GM19239 (cell line): Measurements from ENCODE around the gene TMCC3.

ENCODE experiments used
- DNase-seq: peaks from one replicate; pipeline ENCODE4 v3.0.0; 2011; ENCODE audit warnings: low spot score; ENCODE audit not compliant: insufficient read length
- FAIRE-seq: peaks from 2 replicates; lab custom pipeline; 2011; peaks lifted over from hg19 to GRCh38; lab: Jason Lieb, UNC

Gene TMCC3

DNA sequence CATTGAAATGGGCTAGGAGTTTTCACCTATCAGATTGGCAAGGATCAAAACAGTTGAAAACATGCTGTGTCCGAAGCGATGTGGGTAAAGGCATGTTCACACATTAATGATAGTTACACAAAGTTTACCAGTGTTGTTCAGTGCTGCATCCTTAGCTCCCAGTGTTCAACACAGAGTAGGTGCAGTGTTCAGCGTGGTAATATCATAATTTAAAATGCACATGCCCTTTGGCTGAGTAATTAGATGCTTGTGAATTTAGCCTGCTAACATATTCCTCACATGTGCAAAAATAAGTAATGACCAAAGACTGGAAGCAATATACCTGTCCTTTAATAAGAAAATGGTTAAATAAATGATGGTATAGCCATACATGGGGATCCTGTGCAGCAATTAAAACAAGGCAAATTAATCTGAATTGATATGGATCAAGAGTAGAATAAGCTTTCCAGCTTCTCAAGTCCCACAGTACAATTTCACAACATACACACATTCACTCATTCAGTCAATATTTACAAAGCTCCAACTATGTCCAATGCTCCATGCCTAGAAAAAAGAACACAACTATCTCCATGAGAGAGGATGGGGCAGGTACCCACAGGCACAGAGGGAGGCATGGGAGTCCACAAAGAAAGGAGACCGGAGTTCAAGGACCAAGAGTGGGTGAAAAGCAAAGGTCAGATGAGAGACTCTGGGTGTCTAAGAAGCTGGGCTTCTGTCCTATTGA lies 12.8 kb downstream of the TMCC3 start:
- no peak for DNase-seq
- no peak for FAIRE-seq

DNA sequence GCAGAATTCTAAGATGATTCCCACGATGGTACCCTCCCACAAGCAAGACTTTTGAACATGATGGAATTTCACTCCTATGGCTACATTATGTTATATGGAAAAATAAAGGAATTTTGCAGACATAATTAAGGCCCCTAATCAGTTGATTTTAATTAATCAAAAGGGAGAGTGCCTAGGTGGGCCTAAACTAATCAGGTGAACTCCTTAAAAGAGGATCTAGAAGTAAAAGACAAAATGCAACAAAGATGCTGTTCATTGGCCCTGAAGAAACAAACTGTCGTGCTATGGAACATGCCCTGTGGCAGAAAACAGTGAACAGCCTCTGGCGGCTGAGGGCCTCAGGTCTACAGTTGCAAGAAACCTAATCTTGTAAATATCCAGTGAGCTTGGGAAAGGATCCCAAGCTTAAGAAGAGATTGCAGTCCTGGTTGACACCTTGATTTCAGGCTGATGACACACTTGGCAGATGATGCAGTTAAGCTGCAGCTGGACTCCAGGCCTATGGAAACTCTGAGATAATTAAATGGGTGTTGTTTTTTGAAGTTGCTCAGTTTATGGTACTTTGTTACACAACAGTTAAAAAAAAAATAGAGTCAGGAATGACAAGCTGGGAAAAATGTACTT lies 13.8 kb downstream of the TMCC3 start:
- no peak for FAIRE-seq
- DNase-seq, result no peak

DNA sequence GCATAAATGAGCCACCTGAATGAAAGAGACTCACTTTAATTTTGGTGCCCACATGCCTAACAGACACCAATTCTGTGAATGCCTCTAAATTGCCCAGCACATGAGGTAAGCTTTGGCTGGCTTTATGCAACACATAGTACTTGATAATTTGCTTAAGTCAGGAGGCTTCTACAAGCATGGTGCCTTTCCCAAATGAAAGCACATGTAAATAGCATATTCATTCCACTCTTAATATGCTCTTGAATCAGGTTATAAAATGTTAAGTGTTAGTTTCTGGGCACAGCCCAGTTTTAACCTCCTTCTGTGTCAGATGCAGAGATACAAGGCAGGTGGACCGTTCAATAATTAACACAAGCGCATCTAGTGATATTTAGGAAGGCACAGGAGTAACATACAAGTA lies 15.6 kb downstream of the TMCC3 start:
- DNase-seq (no peak), FAIRE-seq (no peak)

DNA sequence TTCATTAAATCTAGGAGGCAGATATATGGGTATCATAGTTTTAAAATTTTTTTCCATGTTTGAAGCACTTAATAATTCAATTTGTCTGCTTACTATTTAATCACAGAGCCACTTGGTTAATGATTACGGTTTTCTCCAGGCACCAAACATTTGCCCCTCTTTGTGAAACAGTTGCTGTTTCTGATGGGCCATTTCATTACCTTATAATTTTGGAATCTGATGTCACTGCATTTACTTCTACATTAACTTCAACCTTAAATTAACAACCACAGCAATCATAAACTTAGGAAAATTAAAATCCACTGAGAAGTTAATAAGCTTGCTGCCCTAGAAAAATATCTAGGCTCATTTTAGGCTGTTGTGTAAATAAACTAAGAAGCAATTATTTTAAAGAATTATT lies 17.0 kb downstream of the TMCC3 start:
- DNase-seq, result no peak
- FAIRE-seq, result peak; percentile 64

DNA sequence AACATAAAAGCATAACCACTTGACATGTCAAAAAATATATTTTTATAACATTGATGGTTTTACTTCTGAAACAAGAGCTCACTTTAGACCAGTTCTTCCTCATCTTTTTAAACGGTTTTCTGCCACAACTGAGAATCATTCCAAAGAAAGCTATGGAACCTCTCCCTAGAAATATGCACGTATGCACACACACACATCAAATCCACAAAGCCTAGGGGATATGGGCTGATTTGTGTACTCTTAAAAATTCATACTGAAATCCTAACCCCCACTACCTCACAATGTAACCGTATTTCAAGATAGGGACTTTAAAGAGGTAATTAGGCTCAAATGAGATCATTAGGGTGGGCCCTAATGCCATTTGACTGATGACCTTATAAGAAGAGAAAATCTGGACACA lies 19.3 kb downstream of the TMCC3 start:
- FAIRE-seq (no peak), DNase-seq (no peak)

DNA sequence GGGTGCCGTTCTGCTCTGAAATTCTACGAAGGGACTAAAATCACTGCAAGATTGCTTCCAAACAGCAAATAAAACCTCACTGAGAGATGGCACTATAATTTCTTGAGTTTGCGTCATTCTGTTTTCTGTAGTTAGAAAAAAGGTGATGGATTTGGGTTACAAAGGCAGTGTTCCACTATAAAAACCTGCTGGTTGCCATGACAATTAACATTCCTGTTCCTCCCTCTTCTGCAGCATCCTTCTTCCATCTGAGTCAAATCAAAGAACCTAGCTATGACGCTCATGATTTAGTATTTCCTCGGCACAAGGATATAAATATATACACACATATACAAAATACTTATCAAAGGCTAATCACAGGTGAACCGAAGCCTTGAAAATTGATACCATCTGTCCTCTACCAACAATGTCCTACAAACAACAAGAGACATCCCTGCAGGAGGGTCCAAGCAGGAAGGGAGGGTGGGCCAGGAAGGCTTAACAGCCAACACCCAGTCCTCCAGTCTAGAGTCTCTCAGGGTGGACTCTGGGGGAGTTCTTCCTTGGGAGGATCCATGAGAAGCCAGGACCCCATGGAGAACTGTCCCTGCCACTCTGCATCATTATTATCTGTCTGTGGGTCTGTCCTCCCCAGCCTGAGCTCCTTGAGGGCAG lies 21.4 kb downstream of the TMCC3 start:
- FAIRE-seq (no peak), DNase-seq (no peak)

DNA sequence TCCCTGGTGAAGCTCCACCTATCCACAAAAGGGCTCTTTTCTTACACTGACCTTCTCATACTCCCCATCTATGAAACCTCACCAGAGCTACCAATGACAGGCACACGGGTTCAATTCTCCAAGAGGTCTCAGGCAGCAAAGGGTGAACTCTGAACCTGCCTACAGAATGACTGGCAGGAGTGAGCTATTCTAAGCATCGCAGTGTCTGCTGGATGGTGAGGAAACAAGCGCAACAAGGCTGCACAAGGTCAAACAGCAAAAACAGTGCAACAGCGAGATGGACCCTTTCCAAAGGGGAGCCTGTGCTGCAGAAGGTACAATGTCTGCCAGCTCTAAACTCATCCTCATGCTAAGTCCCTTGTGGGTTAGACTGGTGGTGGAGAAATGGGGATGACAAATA lies 22.0 kb downstream of the TMCC3 start:
- FAIRE-seq (no peak), DNase-seq (no peak)

DNA sequence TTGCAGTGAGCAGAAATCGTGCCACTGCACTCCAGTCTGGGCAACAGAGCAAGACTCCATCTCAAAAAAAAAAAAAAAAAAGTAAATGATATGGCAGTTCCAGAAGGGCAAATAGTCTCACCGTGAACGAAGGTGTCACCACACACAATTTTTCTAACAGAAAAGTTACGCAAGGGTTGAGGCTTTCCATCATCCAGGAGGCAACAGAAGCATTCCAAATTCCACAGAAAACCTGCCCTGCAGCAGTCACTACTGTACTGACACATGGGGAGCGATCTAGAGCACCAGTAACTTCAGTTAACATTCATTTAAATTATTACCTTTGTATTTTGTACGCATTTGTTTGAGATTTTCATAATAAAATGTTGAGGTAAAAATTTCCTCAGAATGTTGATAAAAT lies 24.8 kb downstream of the TMCC3 start:
- FAIRE-seq (no peak), DNase-seq (no peak)

DNA sequence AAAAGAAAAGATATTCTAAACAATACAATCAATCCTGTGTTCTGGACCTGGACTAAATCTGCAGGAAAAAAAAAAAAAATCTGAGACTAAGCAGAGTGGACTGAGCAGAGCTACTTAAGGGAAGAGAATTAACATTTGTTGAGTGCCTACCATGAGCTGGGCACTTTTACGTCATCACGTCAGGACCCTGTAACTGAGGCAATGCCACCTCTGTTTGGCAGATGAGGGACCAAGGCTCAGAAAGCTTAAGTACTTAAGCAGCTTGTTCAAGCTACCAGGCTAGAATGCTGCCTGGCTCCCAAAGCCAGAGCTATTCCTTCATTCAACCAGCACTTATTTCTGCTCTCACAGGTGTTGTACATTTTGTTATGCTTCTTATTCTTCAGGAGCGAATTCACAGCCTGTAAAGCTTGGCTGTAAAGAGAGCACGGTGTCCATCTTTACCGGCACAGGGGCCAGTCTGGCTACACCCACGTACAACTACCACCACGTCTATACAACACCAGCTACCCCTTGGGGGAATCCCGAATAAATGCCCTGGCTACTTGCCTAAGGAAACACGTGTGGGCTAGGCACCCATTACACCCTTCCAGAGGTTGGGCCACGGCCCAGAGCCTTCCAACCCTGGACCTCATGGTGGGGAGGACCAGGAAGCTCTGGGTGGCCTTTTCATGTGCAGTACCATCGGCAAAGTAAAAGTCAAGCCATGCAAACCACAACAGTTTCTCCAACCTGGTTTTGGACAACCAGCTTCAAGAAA lies 27.0 kb downstream of the TMCC3 start:
- no peak for FAIRE-seq

DNA sequence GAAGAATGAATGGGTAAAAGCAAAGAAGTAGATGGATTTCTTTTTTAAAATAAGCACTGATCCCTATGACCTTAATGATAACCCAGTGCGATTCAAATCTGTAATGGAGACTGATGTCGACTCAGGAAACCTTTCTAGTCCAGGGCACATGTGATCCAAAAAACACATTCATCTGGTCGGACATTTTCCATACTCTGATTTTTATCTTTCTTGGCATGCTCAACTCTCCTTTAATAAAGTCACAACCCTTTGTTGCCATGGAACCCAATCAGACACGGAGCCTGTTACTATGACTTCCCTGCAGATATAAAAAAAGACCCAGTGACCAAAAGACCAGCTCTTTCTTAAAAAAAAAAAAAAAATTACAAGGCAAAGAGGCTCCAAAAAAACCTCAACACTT lies 27.9 kb downstream of the TMCC3 start:
- DNase-seq, result no peak

More for the DNA sequence above, 27.0 kb downstream of the TMCC3 start:
- no peak for DNase-seq

DNA sequence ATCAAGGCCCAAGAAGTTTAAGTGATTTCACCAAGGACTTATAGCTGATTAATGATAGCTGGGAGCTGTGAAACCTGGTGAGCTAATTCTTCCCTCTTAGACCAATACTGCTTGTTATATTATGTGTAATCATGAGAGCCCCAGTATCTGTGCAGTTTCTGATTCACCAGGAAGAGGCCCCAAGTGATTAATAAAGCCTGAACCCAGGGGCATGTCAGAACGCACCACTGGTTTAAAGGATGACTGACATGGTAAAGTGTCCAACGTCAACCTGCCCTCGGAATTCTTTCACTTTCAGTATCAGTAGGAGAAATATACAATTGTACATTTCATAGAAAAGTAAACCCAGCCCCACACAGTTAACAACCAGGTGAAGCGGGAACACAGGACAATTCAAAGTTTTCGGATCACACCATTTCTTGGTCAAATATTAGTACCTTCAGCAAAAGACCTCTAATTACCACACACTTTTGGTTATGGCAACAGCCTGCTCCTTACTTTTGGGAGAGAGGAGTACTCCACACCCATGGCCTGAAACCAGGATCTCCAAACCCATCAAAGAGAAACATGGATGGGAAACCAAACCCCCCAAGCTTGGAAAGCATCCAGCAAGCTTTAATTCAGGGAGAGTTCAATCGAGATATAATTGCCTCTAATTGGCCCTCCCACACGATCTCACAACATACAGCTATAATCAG lies 28.5 kb downstream of the TMCC3 start:
- DNase-seq (peak; percentile 52), FAIRE-seq (peak; percentile 97)

More for the DNA sequence above, 27.9 kb downstream of the TMCC3 start:
- no peak for FAIRE-seq

DNA sequence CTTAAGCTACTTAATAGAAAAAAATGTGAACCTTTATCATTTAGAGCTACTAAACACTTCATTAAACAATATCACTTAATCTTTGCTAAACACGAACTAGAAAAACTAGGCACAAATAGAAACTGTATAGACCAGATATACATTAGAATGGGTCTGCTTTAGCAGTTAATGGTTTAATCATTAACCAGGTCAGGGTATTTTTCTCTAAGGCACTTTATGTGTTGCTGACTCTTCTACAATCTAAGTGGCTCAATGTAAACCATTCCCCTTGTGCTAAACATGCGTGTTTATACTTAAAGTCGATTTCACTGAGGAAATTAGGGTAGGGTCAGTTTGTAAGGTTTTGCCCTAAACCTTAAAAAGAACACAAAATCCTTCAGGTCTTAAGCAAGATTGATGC lies 29.7 kb downstream of the TMCC3 start:
- FAIRE-seq (peak; percentile 68), DNase-seq (no peak)

DNA sequence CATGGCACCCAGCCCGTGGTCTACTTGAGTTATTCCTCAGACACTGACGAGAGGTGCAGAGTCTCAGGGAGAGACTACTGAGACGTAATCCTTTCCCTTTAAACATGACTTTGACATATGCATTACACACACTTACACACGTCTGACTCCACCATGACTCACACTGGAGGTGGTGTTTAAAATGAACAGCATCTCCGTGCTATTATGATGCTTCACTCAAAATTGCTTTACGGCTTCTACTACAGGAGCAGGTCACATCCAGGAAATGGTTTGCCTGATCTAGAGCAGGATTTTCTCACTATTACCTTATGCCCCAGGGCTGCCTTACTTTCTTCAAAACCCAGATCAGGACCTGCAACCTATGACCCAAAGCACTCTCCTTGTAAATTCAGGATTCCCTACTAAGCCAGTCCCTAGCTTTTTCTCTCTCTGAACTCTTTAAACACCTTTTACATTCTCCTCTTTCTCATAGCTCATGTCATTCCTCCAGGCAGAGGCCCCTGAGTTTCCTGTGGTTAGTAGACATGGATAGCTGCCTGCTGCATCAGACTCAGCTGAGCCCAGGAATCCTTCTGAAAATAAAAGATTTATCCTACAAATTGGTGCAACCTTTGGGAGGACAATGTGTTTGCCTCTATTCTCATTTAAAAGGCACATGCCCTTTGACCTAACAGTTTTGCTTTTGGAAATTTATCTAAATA lies 31.2 kb downstream of the TMCC3 start:
- FAIRE-seq (no peak), DNase-seq (no peak)

DNA sequence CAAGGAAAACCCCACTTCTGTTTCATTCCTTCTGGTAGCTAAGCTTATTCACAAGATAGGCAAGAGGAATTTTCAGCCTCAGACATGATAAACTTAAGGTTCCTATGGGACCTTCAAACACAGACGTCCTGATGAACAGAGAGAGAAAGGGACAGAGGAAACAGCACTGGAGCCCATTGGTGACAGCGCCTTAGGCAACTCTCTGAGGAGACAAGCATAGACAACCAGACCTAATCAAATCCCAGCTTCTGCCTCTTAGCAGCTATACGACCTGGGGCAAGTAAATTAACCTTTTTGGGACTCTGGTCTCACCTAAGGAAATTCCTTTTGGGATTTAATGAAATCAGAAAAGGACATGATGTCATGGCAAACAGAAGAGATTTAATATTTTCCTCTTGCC lies 33.3 kb downstream of the TMCC3 start:
- no peak for FAIRE-seq
- no peak for DNase-seq

DNA sequence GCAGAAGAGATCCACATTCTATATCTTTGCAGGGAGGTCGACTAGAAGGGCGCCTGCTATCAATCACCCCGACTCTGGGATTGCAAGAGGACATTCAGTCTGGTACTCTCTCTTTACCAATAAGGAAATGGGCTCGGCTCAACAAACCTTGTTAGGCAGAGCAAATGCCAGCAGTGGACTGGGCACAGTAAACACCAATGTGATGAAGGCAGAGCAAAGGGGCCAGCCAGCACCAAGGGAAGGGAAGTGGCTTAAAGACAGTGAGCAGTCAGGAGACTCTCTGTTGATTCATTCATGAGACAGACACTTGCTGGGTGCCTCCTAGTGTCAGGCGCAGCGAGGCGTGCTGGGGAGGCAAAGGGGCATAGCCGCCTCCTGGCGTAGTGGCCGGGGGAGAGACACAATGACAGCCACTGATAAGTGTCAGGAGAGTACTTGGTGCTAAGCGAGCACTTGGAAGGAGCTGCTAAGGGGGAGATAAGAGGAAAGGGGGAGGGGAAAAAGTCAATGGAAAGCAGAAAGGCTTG lies 34.1 kb downstream of the TMCC3 start:
- DNase-seq (no peak), FAIRE-seq (no peak)

DNA sequence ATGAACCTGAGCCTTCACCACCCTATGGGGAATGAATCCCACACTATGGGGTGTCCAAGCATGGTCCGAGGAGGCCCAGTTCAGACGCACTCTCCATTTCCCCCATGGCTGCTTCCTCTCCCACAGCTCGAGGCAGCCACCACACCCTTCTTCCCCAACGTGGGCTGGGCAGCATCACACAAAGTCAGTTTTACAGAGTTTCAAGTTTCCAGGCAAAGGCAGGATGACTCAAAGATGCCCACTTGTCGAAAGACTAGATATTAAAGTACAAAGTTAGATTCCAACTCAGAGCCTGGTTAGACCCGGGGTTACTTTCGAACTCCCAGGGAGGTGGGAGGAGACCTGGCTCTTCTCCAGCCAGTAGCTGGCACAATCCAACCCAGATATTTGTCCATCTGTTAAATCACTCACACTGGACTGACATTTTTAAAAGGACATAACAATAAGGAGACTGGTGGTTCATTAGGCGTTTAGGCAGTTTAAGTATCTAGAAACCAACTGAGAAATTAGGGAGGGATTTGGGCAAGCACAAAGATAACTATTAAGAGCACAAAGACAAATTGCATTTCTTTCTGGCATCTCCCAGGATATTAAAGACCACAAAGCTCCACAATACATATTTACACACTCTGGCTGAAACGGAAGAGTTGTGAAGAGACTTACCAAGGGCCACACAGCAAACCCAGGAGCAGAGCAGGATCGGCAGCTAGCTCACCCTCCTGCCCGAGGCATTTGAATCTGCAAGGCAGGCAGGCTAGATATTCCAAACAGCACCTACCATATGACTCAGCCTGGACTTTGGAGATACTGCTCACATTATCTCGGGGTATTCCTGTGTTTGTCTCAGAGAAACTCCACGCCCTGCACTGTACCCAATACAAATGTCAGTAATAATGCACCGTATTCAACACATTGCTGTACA lies 34.8 kb downstream of the TMCC3 start:
- DNase-seq, result no peak
- FAIRE-seq, result no peak

DNA sequence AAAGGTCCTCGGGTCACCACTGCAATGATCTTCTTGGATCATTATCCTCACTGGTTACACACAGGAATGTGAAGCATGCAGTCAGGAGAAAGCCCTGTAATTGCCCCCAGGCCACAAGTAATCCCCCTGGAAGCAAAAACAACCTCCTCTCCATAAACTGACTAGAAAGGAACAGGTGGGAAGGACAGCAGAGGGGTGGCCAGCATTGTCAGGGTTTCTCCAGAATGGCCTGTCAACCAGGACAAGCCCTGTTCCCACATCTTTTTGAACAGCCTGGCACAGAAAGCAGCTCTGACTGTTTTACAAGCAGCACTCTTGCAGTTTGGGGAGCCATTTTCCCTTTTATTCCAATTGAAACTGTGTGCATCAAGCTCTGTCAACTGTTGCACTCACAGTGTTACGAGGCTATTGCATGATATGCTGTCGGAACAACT lies 36.1 kb downstream of the TMCC3 start:
- DNase-seq, result no peak
- FAIRE-seq, result no peak

DNA sequence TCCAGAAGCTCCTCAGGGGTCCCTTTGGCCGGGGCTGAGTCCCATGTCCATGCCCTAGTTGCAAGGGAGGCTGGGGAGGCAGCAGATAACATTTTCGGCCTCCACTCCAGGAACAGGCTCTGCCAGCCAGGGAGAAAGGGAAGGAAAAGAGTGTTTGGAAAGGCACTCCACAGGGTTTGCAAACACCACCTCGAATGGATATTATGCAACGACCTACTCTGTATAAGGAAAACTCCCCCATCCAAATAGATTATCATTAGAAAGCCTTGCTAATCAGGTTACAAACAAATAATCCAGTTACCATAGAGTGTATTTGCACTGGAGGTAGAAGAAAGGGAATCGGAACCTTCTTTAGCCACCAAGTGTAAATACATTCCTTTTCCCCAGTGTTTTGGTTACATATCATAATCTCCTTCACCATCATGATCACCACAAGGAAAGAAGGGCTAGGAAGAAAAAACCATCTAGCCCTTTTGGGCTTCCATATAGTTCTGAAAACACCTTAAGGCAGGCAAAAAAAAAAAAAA lies 40.4 kb downstream of the TMCC3 start:
- FAIRE-seq (no peak), DNase-seq (no peak)
